Measurements from ENCODE around the gene TNFAIP8.

The TNFAIP8 gene

DNA sequence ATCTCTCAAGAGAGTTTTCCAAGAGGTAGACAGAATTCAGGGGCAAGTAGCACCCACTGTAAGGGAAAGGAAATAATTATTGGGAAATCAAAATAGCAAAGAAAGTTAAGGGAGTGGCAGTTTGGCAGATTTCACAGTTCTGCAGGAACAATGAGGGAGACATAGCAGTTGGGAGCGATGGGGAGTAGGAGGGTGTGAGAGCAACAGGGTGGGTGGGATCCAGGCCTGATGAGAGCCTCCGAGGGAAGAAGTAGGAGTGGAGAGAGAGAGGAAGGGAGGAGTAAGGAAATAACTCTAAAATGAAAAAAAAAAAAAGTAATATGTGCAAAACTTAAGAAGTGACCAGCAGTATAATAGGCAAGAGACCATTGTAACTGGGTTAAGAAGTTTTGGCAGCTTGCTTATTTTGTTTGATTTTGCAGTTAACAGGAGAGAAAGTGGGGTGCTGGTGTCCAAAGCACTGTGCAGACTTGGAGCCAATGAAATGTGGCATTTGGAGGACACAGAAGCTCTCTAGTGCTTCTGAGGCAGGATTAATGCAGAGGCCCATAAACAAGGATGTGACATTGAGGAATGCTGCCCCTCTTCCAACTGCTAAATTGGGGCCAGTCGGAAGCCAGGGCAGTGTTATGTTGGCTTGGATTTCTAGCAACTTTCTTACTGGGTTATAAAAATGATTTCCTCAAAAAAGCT is 10.2 kb downstream of the TNFAIP8 start:
- Mint-ChIP-seq H3K36me3 (peaks cover 71% of the 10 kb centered on the region), H3K4me3 (peak overlapping the region; percentile 97), H3K27me3 (no peaks in the 10 kb centered on the region), H3K4me1 (peaks cover 96% of the 10 kb centered on the region), H3K27ac (peak overlapping the region; percentile 100), H3K9me3 (peaks cover 8% of the 10 kb centered on the region)

DNA sequence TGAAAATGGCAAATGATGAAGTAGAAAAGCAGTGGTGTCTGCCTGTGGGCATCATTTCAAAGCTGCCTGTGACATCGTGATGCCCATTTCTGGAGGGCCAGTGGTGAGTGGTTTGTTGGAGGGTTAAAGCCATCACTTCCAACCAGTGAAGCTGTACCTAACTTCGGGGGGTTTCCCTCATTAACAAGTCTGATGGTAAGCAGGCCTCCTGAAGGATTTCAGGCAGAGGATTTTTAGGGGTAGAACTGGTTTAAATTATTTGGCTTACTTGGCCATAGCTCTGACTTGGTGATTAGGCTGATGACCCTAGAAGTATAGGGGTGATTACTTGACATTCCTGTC is 10.7 kb downstream of the TNFAIP8 start:
- Mint-ChIP-seq H3K27me3 (no peaks in the 10 kb centered on the region), H3K4me3 (peak overlapping the region; percentile 97), H3K36me3 (peaks cover 73% of the 10 kb centered on the region), H3K9me3 (peaks cover 8% of the 10 kb centered on the region), H3K4me1 (peaks cover 96% of the 10 kb centered on the region), H3K27ac (peak overlapping the region; percentile 100)

DNA sequence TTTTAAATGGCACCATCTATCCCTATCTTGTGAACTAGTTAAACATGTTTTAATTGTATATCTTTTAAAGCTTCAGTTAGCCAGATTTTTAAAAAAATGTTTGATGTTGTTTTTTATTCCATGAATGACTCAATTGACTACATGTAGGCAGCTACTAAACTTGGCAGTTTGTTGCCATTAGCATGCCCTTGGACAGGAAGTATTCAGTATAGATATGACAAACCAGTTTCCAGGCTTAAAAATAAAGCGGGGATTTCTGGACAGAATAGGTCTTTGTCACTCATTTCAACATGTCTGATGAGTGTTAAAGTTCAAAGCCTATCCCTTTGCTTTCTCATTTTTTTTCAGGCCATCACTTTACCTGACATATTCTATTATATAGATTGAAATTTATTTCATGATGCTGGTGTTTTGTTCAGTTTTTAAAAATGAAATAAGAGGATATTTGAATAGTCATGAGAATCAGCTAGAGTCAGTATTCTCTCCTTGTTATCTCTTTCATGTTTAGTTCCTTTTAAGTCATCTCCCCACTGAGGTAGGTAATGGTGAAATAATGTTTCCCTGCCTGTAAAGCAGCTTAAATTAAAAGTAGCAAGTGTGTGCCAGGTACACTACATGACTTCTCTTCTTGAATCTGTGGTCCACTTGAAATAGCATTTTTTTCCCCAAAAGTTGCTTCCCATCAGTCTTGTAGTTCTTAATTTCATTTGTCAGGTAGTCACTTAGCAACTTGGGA is 11.9 kb downstream of the TNFAIP8 start:
- H3K27ac Mint-ChIP-seq: peak overlapping the region; percentile 100
- H3K4me3 Mint-ChIP-seq: peak overlapping the region; percentile 97
- H3K27me3 Mint-ChIP-seq: no peaks in the 10 kb centered on the region
- H3K4me1 Mint-ChIP-seq: peaks cover 86% of the 10 kb centered on the region
- peaks cover 6% of the 10 kb centered on the region for H3K9me3 Mint-ChIP-seq
- H3K36me3 Mint-ChIP-seq: peaks cover 65% of the 10 kb centered on the region

DNA sequence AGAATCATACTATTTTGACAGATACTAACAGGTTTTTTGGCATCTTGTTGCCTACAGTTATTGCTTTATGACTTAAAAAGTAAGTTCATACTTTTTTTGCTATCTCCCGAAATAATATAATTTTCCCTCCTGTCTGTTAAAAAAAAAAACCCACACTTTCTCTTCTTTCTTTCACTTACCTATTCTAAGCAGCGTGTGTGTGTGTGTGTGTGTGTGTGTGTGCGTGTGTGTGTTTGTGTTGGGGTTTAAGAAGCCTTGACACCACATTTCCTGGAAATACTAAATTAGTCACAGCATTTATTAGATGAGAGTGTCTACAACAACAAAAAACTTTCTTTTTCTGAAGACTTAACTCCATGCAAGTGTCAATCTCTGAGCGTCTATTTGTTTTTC is 12.4 kb downstream of the TNFAIP8 start:
- Mint-ChIP-seq H3K4me3 (peak overlapping the region; percentile 97), H3K27ac (peak overlapping the region; percentile 100), H3K4me1 (peaks cover 86% of the 10 kb centered on the region), H3K36me3 (peaks cover 64% of the 10 kb centered on the region), H3K27me3 (no peaks in the 10 kb centered on the region), H3K9me3 (peaks cover 8% of the 10 kb centered on the region)

DNA sequence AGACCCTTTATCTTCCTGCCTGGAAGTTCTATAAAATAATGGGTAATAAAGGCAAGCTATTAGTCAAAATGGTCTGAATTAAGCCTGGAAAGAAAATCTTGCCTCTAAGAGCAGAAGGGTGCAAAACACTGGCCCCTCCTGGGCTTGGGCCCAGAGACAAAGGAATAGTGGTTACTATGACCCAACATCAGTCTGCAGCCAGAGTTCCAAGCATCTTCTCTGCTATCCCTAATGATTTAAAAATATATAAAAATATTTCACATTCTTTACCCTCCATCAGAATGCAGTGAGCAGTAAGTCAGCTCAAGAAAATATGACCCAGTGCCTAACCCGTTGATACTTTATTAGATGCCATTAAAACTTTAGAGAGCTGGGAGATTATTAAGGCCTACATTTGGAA is 14.7 kb downstream of the TNFAIP8 start:
- H3K9me3 Mint-ChIP-seq: peaks cover 6% of the 10 kb centered on the region
- H3K36me3 Mint-ChIP-seq: peaks cover 57% of the 10 kb centered on the region
- H3K27ac Mint-ChIP-seq: peak overlapping the region; percentile 100
- peak overlapping the region; percentile 97 for H3K4me3 Mint-ChIP-seq
- H3K27me3 Mint-ChIP-seq: no peaks in the 10 kb centered on the region
- peaks cover 83% of the 10 kb centered on the region for H3K4me1 Mint-ChIP-seq

DNA sequence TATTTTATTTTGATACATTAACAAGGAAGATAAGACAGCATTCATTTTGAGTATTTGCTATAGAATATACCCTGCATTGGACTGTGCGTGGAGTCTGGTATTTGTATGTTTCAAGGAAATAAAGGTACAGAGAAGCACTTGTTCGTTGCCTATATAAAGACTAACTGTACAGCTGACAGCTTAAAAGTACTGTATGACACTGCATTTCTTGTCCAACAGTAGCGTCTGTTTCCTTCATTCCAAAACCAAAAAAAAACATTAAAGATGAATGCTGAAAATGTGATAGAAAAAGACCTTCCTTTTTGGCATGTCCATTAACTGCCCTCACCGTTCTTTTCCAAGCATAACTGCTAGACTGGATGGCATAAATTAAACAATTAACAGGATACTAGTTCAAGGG is 15.3 kb downstream of the TNFAIP8 start:
- Mint-ChIP-seq H3K27ac (peak overlapping the region; percentile 92), H3K36me3 (peaks cover 51% of the 10 kb centered on the region), H3K9me3 (peaks cover 6% of the 10 kb centered on the region)

DNA sequence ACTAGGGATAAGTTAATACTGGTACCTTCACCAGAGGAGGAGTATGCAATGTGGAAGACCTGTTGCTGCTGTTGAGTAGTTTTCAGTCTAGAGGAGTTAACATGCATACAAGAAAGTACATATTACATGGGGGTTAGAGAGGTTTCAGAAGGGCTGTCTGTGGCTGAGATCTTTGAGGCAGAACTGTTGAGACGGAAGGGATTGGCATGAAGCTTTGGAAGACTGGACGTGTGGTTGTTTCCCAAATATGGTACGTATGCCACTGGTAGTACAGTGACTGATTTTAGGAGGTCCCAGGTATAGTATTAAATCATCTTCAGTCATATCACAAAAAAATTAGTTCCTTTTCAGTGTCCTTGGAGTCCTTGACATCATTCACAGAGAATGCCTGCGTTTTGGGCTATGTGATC is 17.6 kb downstream of the TNFAIP8 start:
- peaks cover 6% of the 10 kb centered on the region for H3K9me3 Mint-ChIP-seq
- H3K4me1 Mint-ChIP-seq: peaks cover 76% of the 10 kb centered on the region
- peak overlapping the region; percentile 58 for H3K4me3 Mint-ChIP-seq
- H3K27me3 Mint-ChIP-seq: no peaks in the 10 kb centered on the region
- peaks cover 43% of the 10 kb centered on the region for H3K36me3 Mint-ChIP-seq
- H3K27ac Mint-ChIP-seq: peak overlapping the region; percentile 73

More for the DNA sequence above, 15.3 kb downstream of the TNFAIP8 start:
- Mint-ChIP-seq H3K4me1 (peaks cover 77% of the 10 kb centered on the region), H3K4me3 (peak overlapping the region; percentile 97), H3K27me3 (no peaks in the 10 kb centered on the region)

DNA sequence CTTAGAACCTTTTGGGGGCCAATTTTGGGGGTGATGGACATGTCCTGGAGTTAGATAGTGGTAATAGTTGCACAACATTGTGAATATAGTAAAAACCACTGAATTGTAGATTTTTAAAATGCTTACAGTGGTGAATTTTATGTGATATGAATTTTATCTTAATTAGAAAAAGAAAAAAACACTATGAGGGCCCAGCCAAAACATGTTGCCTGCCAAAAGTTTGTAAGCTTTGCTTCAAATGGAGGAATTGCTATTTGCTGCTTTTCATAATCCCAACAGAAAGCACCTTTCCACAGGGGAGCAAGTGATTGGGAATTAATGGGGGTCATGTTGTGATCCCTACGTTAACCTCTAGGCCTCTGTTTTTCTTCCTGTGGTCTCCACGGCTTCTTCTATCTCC is 19.1 kb downstream of the TNFAIP8 start:
- Mint-ChIP-seq H3K36me3 (peaks cover 38% of the 10 kb centered on the region), H3K4me1 (peaks cover 75% of the 10 kb centered on the region), H3K9me3 (peaks cover 6% of the 10 kb centered on the region)

DNA sequence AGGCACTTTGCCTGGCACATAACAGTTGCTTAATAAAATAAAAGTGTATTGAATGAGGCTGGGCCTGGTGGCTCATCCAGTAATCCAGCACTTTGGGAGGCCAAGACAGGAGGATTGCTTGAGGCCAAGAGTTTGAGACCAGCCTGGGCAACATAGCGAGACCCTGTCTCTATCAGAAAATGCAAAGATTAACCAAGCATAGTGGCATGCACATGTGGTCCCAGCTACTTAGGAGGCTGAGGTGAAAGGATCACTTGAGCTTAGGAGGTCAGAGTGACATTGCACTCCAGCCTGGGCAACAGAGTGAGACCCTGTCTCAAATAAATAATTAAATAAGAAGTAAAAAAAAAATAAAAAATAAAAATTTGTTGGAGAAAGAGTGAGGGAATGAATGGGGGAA is 21.2 kb downstream of the TNFAIP8 start:
- Mint-ChIP-seq H3K36me3 (peaks cover 34% of the 10 kb centered on the region), H3K4me1 (peaks cover 70% of the 10 kb centered on the region), H3K9me3 (peaks cover 6% of the 10 kb centered on the region), H3K27me3 (no peaks in the 10 kb centered on the region), H3K4me3 (no peak overlapping the region), H3K27ac (peak overlapping the region; percentile 62)

More for the DNA sequence above, 19.1 kb downstream of the TNFAIP8 start:
- Mint-ChIP-seq H3K27me3 (no peaks in the 10 kb centered on the region), H3K27ac (peak overlapping the region; percentile 84), H3K4me3 (no peak overlapping the region)

DNA sequence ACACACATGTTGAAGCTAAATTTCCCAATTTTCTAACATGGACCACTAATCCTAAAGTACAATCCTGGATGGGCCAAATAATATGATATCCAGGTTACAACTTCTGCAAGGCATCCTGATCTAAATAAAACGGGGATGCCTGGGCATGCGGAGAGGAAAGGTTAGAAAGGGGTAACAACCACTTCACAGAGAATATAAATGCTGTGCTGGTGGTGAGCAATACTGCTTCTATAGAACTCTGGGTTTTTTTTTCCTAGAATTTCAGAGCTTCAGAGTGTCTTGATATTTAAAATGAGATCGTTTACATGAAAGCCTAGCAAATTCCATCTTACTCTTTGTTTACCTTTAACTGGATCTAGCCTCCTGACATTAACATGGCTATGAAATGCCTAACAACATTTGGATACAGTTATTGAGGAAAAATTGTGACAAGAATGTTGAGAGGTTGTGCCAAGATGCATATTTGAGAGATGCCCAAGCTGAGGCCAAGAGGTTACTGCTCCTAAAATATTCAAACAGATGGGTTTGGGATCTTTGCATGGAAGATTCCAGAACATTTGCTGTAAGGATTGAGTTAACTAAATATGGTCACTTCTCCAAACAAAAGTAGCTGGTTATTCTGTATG is 22.4 kb downstream of the TNFAIP8 start:
- Mint-ChIP-seq H3K27me3 (no peaks in the 10 kb centered on the region), H3K4me3 (peak overlapping the region; percentile 54), H3K27ac (peak overlapping the region; percentile 96), H3K9me3 (peaks cover 2% of the 10 kb centered on the region), H3K4me1 (peaks cover 77% of the 10 kb centered on the region), H3K36me3 (peaks cover 34% of the 10 kb centered on the region)

DNA sequence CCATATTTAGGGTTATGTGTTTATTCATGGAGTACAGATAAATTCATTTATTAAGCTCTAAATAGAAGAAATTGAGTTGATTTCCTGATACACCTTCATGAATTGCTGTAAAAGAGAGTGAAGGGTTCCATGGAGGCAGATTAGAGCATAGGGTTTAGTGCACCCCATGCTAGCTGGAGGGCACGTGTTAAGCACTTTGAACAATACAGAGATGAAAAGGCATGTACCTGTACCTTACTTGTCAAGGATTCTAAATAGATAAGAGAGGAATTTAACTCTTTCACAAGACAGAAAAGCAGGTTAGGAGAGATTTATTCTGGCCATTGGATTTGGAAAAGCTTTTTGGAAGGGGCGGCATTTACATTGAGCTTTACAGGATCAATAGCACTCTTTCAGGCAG is 23.3 kb downstream of the TNFAIP8 start:
- Mint-ChIP-seq H3K9me3 (no peaks in the 10 kb centered on the region), H3K4me1 (peaks cover 79% of the 10 kb centered on the region), H3K27ac (peak overlapping the region; percentile 96), H3K4me3 (peak overlapping the region; percentile 19), H3K36me3 (peaks cover 36% of the 10 kb centered on the region), H3K27me3 (no peaks in the 10 kb centered on the region)

DNA sequence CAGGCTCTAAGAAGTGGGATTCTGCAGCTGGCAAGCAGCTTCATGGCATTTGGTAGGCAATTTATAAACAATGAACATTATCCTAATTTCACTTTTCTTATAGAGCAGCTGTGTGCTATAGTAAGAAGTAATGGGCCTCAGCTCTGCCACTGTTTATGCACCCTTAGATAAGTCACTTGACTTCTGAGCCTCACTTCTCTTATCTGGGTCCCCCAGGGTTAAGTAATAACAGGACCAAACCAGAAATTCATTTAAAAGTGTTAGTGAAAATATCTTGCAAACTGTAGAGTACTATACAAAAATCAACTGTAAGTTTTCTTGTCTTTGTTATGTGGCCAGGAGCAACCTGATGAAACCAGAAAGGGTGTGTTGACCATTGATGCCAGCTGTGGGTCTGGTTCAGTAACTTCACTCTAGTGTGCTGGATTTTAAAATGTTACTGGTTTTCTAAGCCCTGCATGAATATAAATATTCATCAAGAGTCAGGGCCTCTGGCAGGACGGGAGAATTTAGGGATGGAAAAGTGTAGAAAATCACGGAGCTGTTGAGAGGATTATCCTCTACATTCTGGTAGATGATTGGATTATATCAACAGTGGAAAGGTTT is 24.2 kb downstream of the TNFAIP8 start:
- peaks cover 81% of the 10 kb centered on the region for H3K4me1 Mint-ChIP-seq
- no peaks in the 10 kb centered on the region for H3K27me3 Mint-ChIP-seq
- H3K9me3 Mint-ChIP-seq: no peaks in the 10 kb centered on the region
- H3K4me3 Mint-ChIP-seq: peak overlapping the region; percentile 60
- peaks cover 38% of the 10 kb centered on the region for H3K36me3 Mint-ChIP-seq
- H3K27ac Mint-ChIP-seq: peak overlapping the region; percentile 96

DNA sequence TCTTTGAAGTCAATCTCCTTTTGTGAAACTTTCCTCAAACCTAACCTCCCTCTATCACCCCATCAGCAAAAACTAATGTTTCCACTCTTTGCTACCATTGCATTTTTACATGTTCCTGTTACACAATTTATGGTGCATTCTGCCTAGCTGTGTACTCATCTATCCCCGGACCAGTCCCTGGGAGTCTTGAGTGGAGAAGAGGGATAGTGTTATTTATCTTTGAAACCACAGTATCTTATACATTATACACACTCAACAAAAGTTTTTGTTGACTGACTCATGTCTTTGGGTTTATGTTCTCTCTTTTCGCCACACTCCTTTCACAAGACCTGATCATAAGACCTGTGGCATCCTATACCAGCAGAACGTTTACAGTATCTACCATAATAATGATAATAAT is 26.4 kb downstream of the TNFAIP8 start:
- H3K27me3 Mint-ChIP-seq: no peaks in the 10 kb centered on the region
- H3K4me1 Mint-ChIP-seq: peaks cover 90% of the 10 kb centered on the region
- H3K36me3 Mint-ChIP-seq: peaks cover 45% of the 10 kb centered on the region
- peak overlapping the region; percentile 50 for H3K4me3 Mint-ChIP-seq
- H3K27ac Mint-ChIP-seq: peak overlapping the region; percentile 69
- H3K9me3 Mint-ChIP-seq: no peaks in the 10 kb centered on the region

DNA sequence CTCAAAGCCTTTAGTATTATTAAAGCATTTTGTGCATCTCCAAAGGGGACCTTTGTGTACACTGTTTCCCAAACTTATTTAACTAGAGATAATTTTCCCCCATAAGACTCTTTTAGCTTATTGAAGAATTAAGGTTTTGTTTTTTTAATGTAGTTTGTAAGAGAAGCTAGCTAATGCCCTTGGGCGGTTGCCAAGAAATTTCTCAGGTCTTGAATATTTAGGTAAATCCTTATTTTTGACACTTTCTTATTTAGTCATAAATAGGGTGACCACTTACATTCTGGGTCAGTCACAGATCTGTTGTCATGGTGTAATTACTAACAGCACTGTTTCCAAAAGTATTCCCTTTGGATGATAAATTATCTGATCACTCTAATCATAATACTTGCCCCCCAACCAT is 27.2 kb downstream of the TNFAIP8 start:
- peak overlapping the region; percentile 81 for H3K27ac Mint-ChIP-seq
- H3K4me3 Mint-ChIP-seq: peak overlapping the region; percentile 16
- peaks cover 42% of the 10 kb centered on the region for H3K36me3 Mint-ChIP-seq
- peaks cover 90% of the 10 kb centered on the region for H3K4me1 Mint-ChIP-seq
- no peaks in the 10 kb centered on the region for H3K27me3 Mint-ChIP-seq
- H3K9me3 Mint-ChIP-seq: no peaks in the 10 kb centered on the region

DNA sequence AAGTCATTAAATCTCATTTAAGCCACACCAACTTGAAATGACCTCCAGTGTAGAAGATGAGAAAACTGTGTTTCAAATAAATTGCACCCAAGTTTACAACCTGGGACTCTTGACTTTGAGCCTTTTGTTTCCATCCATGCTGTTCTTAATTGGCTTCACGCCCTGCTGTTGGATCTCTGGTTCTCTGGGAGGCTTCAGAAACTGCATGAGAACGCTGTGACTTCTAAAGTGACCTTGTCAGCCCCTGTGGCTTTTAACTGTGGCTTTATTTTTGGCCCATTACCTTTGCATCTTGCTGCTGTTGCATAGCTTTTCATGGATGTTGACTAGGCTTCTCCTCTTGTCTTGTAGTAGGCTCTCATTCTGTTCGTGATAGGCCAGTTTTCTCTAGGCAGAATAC is 29.3 kb downstream of the TNFAIP8 start:
- Mint-ChIP-seq H3K36me3 (peaks cover 50% of the 10 kb centered on the region), H3K4me3 (peak overlapping the region; percentile 62), H3K27me3 (no peaks in the 10 kb centered on the region), H3K4me1 (peaks cover 92% of the 10 kb centered on the region), H3K9me3 (no peaks in the 10 kb centered on the region), H3K27ac (peak overlapping the region; percentile 98)

All from activated naive CD4-positive, alpha-beta T cell treated with anti-CD3 and anti-CD28 coated beads, Interleukin-2, amount 50 U/mL, for 24 hours (primary cell).